SJCRH30 (cell line): ENCODE results near the gene TOP2B. TPM values are rescaled to one million over a fixed set of nuclear protein-coding genes. Genes with fewer than 3 reads are reported as not detected.

ENCODE experiments used
- DNase-seq, 2 experiments: peaks; one replicate each; pipeline ENCODE4 v3.0.0-alpha.2; 2015 to 2020
- H3K27ac ChIP-seq: fragments of 250-450 bp; sonication (Bioruptor Pico); 2 replicates; pipeline ENCODE4 v1.5.1; 2020; ENCODE audit warnings: mild to moderate bottlenecking, moderate library complexity
- H3K27me3 ChIP-seq: fragments of 250-450 bp; sonication (Bioruptor Pico); 2 replicates; pipeline ENCODE4 v1.5.1; 2020; ENCODE audit warnings: mild to moderate bottlenecking, moderate library complexity
- H3K36me3 ChIP-seq: fragments of 250-450 bp; sonication (Bioruptor Pico); 2 replicates; pipeline ENCODE4 v1.5.1; 2020; ENCODE audit warnings: mild to moderate bottlenecking, moderate library complexity
- H3K4me1 ChIP-seq: fragments of 250-450 bp; sonication (Bioruptor Pico); 2 replicates; pipeline ENCODE4 v1.5.1; 2020; ENCODE audit warnings: mild to moderate bottlenecking, moderate library complexity
- H3K4me3 ChIP-seq: fragments of 250-450 bp; sonication (Bioruptor Pico); 2 replicates; pipeline ENCODE4 v1.5.1; 2020; ENCODE audit warnings: mild to moderate bottlenecking, moderate library complexity
- H3K9me3 ChIP-seq: fragments of 250-450 bp; sonication (Bioruptor Pico); replicated peaks from 2 replicates; pipeline ENCODE4 v1.5.1; 2020; ENCODE audit warnings: mild to moderate bottlenecking, moderate library complexity
- total RNA-seq: library from RNA; depleted of rRNA; stranded (reverse); fragments of >200 nt; shearing (Covaris generic); gene quantifications from 2 replicates; pipeline ENCODE4 v1.2.3, GENCODE V29; 2014

TOP2B gene
- total RNA-seq, 1 experiment from 2014 or later = 247 TPM

GRCh38 chr3:25618028-25618427, 46.7 kb downstream of the TOP2B start:
- DNase-seq = no peak
- H3K27ac ChIP-seq = no peak overlapping the region
- peaks cover 75% of the 10 kb centered on the region for H3K36me3 ChIP-seq
- H3K4me1 ChIP-seq = no peaks in the 10 kb centered on the region
- no peak overlapping the region for H3K4me3 ChIP-seq
- H3K27me3 ChIP-seq = no peaks in the 10 kb centered on the region
- no peaks in the 10 kb centered on the region for H3K9me3 ChIP-seq

DNA sequence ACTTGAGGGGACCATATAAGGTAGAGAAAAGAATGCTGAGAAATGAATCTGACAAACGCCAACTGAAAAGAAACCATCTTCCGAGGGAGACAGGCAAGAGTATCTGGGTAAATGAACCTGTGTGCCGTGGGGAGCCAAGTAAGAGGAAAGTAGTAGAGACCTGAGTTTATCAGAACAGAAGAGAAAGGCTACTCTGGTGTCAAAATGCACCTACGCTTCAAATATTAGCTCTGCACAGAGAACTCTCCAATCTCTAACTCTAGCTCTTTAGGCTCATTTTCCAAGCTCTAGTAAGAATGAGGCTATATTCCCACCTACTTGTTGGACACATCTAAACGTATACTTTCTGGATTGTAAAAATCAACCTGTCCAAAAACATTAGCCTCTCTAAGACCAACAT, 53.5 kb downstream of the TOP2B start:
- no peaks in the 10 kb centered on the region for H3K27me3 ChIP-seq
- H3K4me1 ChIP-seq = no peaks in the 10 kb centered on the region
- H3K9me3 ChIP-seq = no peaks in the 10 kb centered on the region
- peaks cover 90% of the 10 kb centered on the region for H3K36me3 ChIP-seq
- H3K27ac ChIP-seq = no peak overlapping the region
- no peak for DNase-seq
- H3K4me3 ChIP-seq = no peak overlapping the region

- no peak for DNase-seq
- Histone ChIP-seq H3K27me3 (no peaks in the 10 kb centered on the region), H3K4me3 (no peak overlapping the region), H3K36me3 (peaks cover 92% of the 10 kb centered on the region), H3K9me3 (no peaks in the 10 kb centered on the region), H3K4me1 (no peaks in the 10 kb centered on the region), H3K27ac (no peak overlapping the region)
These were observed 53.9 kb downstream of the TOP2B start for GRCh38 chr3:25610779-25611178.

DNA sequence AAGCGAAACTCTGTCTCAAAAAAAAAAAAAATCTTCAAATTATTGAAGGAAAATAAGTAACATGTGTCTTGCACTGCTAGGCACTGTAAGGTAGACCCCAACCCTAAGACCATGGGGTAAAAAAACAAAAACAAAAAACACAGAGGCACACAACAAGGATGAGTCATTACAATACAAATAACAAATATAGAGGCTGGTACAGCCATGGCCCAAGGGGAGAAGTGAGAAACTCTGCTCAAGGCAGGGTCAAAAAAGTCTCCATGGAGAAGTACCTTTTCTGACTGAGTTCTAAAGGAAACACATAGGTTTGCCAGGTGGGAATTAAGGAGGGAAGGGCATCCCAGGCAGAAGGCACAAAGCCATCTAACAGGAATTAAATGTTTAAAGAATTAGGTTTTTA, 54.5 kb downstream of the TOP2B start:
- DNase-seq = no peak
- no peaks in the 10 kb centered on the region for H3K27me3 ChIP-seq
- H3K36me3 ChIP-seq = peaks cover 91% of the 10 kb centered on the region
- no peak overlapping the region for H3K4me3 ChIP-seq
- no peaks in the 10 kb centered on the region for H3K4me1 ChIP-seq
- no peak overlapping the region for H3K27ac ChIP-seq
- H3K9me3 ChIP-seq = no peaks in the 10 kb centered on the region

GRCh38 chr3:25604107-25604805, 60.5 kb downstream of the TOP2B start:
- H3K36me3 ChIP-seq = peaks cover 71% of the 10 kb centered on the region
- H3K4me1 ChIP-seq = peaks cover 13% of the 10 kb centered on the region
- peak in 1 of 2 experiments; percentile 50 for DNase-seq
- H3K27me3 ChIP-seq = no peaks in the 10 kb centered on the region
- H3K27ac ChIP-seq = peak overlapping the region; percentile 10; the same call in 1 of the 2 replicates
- no peak overlapping the region for H3K4me3 ChIP-seq
- H3K9me3 ChIP-seq = no peaks in the 10 kb centered on the region

GRCh38 chr3:25603703-25604102, 61.0 kb downstream of the TOP2B start:
- DNase-seq = no peak
- Histone ChIP-seq H3K9me3 (no peaks in the 10 kb centered on the region), H3K4me3 (no peak overlapping the region), H3K4me1 (peaks cover 13% of the 10 kb centered on the region), H3K27me3 (no peaks in the 10 kb centered on the region), H3K27ac (peak overlapping the region; percentile 10; the same call in 1 of the 2 replicates), H3K36me3 (peaks cover 71% of the 10 kb centered on the region)

DNA sequence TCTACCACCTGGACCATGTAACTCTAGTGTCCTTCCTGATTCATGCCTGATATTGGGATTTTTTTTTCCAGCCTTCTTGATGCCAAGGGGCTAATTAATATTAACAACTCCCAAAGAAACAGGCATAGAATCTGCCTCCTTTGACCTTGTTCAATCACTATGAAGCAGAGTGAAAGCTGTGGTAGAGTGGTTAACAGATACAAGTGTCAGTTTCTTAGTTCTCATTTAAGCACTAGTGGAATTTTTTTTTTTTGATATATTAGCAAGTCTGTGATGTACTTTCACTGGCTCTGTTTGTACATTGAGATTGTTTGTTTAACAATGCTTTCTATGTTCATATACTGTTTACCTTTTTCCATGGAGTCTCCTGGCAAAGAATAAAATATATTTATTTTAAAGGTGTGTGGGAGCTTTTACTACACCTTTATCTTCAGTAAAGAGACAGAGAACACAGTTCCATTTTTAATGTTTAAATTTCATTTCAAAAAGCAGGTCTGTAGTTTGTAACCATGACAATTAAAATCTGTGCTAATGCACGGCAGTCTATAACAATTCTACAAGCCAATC, 67.1 kb downstream of the TOP2B start:
- no peak overlapping the region for H3K27ac ChIP-seq
- H3K36me3 ChIP-seq = peaks cover 40% of the 10 kb centered on the region
- no peaks in the 10 kb centered on the region for H3K27me3 ChIP-seq
- no peak for DNase-seq
- H3K4me1 ChIP-seq = no peaks in the 10 kb centered on the region
- no peak overlapping the region for H3K4me3 ChIP-seq
- no peaks in the 10 kb centered on the region for H3K9me3 ChIP-seq

DNA sequence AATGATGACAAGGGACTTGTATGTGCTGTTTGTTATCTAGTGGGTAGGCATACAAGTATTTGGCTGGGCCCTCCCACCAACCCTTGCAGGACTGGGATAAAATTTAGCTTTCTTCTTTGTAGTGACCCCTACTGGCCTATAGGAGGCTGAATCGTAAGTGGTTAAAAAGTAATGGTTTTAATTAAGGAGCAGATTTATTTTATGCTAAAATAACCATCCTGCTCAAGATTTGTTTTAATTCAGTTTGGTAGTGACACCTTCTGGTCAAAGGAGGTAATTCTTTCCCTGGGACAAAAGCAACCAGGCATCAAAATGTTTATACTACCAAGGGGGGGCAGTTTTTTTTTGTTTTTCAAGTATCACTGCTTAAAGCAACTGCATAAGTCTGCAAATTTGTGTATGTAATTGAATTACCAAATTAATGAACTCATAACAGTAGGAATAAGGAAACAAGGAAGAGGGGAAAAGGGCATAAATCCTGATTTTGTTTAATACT, 70.7 kb downstream of the TOP2B start:
- H3K27ac ChIP-seq = no peak overlapping the region

GRCh38 chr3:25593001-25593400, 71.7 kb downstream of the TOP2B start:
- Histone ChIP-seq H3K27me3 (no peaks in the 10 kb centered on the region), H3K27ac (no peak overlapping the region), H3K4me3 (no peak overlapping the region), H3K4me1 (no peaks in the 10 kb centered on the region), H3K9me3 (no peaks in the 10 kb centered on the region), H3K36me3 (peaks cover 10% of the 10 kb centered on the region)
- no peak for DNase-seq

More for the DNA sequence above, 70.7 kb downstream of the TOP2B start:
- H3K4me1 ChIP-seq = no peaks in the 10 kb centered on the region
- peaks cover 20% of the 10 kb centered on the region for H3K36me3 ChIP-seq
- no peaks in the 10 kb centered on the region for H3K9me3 ChIP-seq
- no peaks in the 10 kb centered on the region for H3K27me3 ChIP-seq
- H3K4me3 ChIP-seq = no peak overlapping the region
- DNase-seq = peak in 1 of 2 experiments; percentile 73

GRCh38 chr3:25592510-25592968, 72.2 kb downstream of the TOP2B start:
- Histone ChIP-seq H3K4me3 (no peak overlapping the region), H3K36me3 (peaks cover 9% of the 10 kb centered on the region), H3K4me1 (no peaks in the 10 kb centered on the region), H3K27me3 (no peaks in the 10 kb centered on the region), H3K9me3 (no peaks in the 10 kb centered on the region), H3K27ac (no peak overlapping the region)
- DNase-seq = peak; percentile 42 to 47

DNA sequence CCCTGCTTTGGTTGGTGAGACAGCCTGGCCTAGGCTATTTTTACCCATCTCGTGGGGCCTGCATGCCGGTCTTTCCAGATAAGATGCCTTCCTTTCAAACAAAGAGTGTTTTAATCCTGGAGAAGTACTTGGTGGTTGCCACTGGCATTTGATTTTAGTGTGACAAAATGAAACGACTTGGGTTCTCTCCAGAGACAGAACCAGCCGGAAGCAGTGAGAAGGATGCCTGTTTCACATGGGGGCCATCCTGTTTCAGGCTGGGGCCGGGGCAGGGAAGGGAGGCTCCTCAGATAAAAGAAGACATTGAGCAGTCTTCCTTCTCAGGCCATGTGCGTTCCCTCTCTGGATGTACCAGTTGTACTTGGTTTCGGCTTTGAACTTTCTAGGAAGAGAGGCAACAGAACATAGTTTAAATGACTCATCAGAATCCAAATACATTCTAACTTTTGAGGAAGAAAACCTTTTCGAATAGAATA, 74.9 kb downstream of the TOP2B start:
- H3K27ac ChIP-seq = no peak overlapping the region
- no peaks in the 10 kb centered on the region for H3K9me3 ChIP-seq
- no peak overlapping the region for H3K4me3 ChIP-seq
- no peak for DNase-seq
- H3K27me3 ChIP-seq = no peaks in the 10 kb centered on the region
- no peaks in the 10 kb centered on the region for H3K4me1 ChIP-seq
- no peaks in the 10 kb centered on the region for H3K36me3 ChIP-seq

DNA sequence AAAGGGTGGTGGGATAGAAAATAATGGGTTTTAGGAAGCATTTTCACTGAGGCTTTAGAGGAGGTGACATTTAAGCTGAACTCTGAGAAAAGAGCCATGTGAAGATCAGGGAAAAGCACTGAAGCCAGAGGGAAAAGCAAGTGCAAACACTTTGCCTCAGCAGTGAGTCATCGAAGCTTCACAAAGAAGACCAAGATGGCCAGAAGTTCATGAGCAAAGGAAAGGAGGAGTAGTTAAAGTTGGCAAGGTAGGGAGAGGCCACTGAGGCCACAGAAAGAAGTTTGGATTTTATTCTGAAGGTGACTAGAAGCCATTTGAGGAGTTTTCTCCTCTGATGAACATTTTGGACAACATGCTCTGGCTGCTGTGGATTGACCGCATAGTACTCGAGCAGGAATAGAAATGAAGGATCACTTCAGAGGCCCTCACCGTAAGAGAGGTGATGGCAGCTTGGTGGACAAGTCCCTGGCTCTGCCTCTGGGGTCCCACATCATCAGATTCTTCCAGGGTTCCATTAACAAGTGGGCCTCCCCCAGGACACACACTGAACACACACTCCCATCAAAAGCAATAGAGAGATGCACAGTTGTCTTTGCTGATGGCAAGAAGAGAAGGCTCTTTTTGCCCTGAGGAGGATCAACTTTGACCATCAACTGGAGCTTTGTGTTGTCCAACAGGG, 75.5 kb downstream of the TOP2B start:
- Histone ChIP-seq H3K4me3 (no peak overlapping the region), H3K27me3 (no peaks in the 10 kb centered on the region), H3K27ac (no peak overlapping the region), H3K36me3 (no peaks in the 10 kb centered on the region), H3K9me3 (no peaks in the 10 kb centered on the region), H3K4me1 (no peaks in the 10 kb centered on the region)
- DNase-seq = no peak

DNA sequence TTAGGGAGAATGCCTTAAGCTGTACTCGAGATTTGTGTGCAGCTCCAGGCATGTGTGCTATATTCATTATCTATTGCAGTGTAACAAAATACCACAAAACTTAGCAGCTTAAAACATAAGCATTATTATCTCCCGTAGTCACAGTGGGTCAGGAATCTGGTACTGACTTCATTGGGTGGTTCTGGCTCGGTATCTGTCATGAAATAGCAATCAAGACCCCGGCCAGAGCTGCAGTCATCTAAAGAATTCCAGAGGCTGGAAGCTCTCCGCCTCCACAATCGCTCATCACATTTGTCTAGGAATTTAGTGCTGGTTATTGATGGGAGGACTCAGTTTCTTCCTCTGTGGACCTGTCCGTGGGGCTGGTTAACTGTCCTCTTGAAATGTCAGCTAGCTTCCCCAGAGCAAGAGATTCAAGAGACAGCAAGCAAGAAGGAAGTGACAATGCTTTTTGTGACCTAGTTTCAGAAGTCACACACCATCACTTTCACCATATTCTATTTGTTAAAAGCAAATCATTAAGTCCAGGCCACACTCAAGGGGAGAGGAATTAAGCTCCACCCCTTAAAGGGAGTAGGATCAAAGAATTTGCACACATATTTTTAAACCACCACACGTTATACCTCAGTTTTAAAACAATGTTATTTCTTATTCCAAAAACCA, 76.1 kb downstream of the TOP2B start:
- H3K27ac ChIP-seq = no peak overlapping the region
- no peak overlapping the region for H3K4me3 ChIP-seq
- no peaks in the 10 kb centered on the region for H3K4me1 ChIP-seq
- no peaks in the 10 kb centered on the region for H3K36me3 ChIP-seq
- H3K27me3 ChIP-seq = no peaks in the 10 kb centered on the region
- H3K9me3 ChIP-seq = no peaks in the 10 kb centered on the region
- DNase-seq = no peak

DNA sequence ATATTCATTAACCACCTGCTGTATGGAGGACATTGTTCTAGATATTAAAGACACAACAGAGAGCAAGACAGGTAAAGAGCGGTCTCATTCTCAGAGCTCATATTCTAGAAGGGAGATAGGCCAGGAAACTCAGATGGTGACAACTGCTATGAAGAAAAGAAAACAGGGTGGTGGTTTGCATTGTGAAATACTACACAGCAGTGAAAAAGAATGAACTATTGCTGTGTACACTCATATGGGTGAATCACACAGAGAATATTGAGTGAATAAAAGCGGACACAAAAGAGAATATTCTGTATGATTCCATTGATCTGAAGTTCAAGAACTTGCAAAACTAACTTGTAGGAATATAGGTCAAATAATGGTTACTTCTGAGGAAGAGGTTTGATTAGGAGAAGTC, 76.7 kb downstream of the TOP2B start:
- H3K4me1 ChIP-seq = peaks cover 2% of the 10 kb centered on the region; the same call in 1 of the 2 replicates
- H3K4me3 ChIP-seq = no peak overlapping the region
- no peak overlapping the region for H3K27ac ChIP-seq
- H3K27me3 ChIP-seq = no peaks in the 10 kb centered on the region
- DNase-seq = no peak
- no peaks in the 10 kb centered on the region for H3K9me3 ChIP-seq
- no peaks in the 10 kb centered on the region for H3K36me3 ChIP-seq

GRCh38 chr3:25587526-25587925, 77.2 kb downstream of the TOP2B start:
- peaks cover 7% of the 10 kb centered on the region for H3K4me1 ChIP-seq
- H3K27me3 ChIP-seq = no peaks in the 10 kb centered on the region
- no peaks in the 10 kb centered on the region for H3K9me3 ChIP-seq
- no peak for DNase-seq
- H3K27ac ChIP-seq = no peak overlapping the region
- H3K4me3 ChIP-seq = no peak overlapping the region
- H3K36me3 ChIP-seq = no peaks in the 10 kb centered on the region
